Testis (tissue), 2 donors: Measurements from ENCODE around the gene RNF217.

Source experiments
- POLR2A ChIP-seq: fragments of 450-650 bp; IDR thresholded peaks from one replicate; pipeline ENCODE4 v1.6.1; 2017; ENCODE audit warnings: antibody characterized with exemption, mild to moderate bottlenecking, moderate library complexity
- TF ChIP-seq, protein P1 (sequence below), 3 experiments: fragments of 450-650 bp in 2 of 3; fragments of 200-600 bp in 1 of 3; sonication (generic) in 1 of 3; IDR thresholded peaks; one replicate each; pipeline ENCODE4 v1.5.1; 2016 to 2019; ENCODE audit warnings: antibody characterized with exemption in 3 of 3, mild to moderate bottlenecking in 2 of 3, moderate library complexity in 1 of 3

DNA sequence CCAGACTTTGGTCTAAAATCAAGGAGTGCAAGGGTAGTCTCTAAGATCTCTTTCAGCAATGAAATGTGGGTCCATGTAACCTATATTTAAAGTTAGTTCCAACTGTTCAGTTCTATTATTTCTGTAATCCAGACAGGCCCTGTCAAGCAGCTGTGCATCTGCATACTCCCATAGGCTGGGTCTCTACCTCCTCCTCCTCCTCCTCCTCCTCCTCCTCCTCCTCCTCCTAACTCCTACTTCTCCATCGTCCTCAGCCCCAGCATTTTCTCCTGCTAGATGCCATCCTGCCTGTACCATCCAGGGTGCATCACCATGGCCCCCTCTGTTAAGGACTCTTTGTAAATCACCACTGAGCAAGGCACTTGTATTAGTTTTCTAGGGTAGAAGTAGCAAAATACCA, 138.9 kb downstream of the RNF217 start:
- TF ChIP-seq, protein P1, sequence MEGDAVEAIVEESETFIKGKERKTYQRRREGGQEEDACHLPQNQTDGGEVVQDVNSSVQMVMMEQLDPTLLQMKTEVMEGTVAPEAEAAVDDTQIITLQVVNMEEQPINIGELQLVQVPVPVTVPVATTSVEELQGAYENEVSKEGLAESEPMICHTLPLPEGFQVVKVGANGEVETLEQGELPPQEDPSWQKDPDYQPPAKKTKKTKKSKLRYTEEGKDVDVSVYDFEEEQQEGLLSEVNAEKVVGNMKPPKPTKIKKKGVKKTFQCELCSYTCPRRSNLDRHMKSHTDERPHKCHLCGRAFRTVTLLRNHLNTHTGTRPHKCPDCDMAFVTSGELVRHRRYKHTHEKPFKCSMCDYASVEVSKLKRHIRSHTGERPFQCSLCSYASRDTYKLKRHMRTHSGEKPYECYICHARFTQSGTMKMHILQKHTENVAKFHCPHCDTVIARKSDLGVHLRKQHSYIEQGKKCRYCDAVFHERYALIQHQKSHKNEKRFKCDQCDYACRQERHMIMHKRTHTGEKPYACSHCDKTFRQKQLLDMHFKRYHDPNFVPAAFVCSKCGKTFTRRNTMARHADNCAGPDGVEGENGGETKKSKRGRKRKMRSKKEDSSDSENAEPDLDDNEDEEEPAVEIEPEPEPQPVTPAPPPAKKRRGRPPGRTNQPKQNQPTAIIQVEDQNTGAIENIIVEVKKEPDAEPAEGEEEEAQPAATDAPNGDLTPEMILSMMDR (IDR thresholded peaks at IDR 0.05), result no peak
- TF ChIP-seq POLR2A, result no peak
